Epithelial cell of esophagus (primary cell): ENCODE measurements around the gene MGAM2.

Experiments
- DNase-seq: peaks from one replicate; pipeline ENCODE4 v3.0.0; 2010; ENCODE audit warnings: low read depth
- H3K4me3 ChIP-seq: 2 replicates; pipeline ENCODE4 v1.5.1; 2011; ENCODE audit warnings: mild to moderate bottlenecking, low read length, control low read depth
- TF ChIP-seq, protein P1 (sequence below): IDR thresholded peaks from 2 replicates; pipeline ENCODE4 v1.5.1; 2011; ENCODE audit warnings: low read depth, mild to moderate bottlenecking, low read length, control low read depth, inconsistent platforms; ENCODE audit not compliant: insufficient read depth; ENCODE audit errors: missing control alignments

MGAM2 gene

DNA sequence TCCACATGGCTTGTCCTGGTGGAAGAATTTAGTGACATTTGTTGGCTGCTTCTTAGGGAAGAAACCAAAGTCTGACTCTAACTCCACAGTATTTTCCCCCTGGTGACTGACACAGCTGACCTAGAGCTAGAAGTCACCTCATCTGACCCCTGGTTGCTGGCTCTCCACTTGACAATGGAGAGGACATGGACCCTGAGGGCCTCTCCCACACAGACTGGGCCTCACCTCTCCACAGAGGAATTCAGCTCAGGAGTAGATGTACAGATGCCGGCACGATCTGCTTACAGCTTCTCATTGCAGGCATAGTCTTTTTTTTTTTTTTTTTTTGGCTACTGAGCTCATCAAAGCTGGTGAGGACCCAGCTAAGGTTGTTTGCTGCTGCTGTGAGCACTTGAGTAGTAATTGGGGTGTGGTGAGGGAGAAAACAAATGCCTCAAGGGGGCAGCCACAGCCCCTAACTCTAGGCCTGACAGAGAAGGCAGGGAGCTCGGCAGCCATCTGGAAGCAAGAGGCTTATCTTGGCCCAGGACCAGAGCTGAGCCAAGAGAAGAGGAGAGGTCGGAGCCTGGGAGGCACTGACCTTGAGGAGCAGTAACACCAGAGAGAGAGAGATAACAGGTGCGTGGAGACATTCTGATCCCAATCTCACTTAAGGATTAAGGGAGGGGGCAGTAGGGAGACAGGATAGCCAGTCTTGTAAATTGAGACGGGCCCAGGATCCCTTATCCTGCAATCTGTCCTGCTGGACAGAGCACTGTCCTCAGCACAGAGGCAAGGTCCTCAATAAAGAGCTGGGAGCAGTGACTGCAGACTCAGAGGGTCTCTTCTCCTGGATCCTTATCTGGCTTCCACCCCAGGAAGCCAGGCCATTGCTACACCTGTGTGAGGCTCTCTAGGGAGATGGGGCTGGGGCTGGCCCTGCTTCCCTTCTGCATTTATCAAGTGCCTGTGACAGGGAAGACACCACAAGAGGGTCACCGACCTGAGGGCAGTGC, 136.9 kb downstream of the MGAM2 start:
- TF ChIP-seq, protein P1, sequence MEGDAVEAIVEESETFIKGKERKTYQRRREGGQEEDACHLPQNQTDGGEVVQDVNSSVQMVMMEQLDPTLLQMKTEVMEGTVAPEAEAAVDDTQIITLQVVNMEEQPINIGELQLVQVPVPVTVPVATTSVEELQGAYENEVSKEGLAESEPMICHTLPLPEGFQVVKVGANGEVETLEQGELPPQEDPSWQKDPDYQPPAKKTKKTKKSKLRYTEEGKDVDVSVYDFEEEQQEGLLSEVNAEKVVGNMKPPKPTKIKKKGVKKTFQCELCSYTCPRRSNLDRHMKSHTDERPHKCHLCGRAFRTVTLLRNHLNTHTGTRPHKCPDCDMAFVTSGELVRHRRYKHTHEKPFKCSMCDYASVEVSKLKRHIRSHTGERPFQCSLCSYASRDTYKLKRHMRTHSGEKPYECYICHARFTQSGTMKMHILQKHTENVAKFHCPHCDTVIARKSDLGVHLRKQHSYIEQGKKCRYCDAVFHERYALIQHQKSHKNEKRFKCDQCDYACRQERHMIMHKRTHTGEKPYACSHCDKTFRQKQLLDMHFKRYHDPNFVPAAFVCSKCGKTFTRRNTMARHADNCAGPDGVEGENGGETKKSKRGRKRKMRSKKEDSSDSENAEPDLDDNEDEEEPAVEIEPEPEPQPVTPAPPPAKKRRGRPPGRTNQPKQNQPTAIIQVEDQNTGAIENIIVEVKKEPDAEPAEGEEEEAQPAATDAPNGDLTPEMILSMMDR, result no peak
- no peak overlapping the region for H3K4me3 ChIP-seq
- no peak for DNase-seq

- DNase-seq, result no peak
- H3K4me3 ChIP-seq, result no peak overlapping the region
- TF ChIP-seq, protein P1, result no peak
These were observed 138.4 kb downstream of the MGAM2 start for GRCh38 chr7:142249918-142250317.

- DNase-seq, result no peak
- TF ChIP-seq, protein P1, result no peak
- H3K4me3 ChIP-seq, result no peak overlapping the region
These were observed 139.2 kb downstream of the MGAM2 start for GRCh38 chr7:142250705-142251104.

DNA sequence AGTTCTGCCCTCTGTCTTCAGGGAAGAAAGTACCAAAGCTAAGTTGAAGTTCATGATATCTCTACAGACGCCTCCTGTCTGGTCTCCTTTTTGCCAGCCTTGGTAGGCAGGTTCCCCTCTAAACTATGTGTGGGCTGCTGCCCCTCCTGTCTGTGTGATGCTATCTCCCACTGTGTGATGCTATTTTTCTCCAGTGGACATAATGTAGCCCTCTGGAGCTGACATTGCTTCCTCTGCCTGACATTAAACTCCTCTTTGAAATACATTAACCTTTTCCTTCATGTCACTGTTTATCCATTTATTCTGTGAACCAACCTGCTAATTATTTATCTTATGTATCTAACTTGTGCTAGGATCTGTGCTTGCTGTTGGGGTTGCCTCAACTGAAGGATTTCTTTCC, 146.4 kb downstream of the MGAM2 start, which contains the start of gene PRSS58:
PRSS58 (minus strand) TSS at position 101 of the 400 bp plus-strand sequence. CDS start 351 bp downstream, outside the sequence.
- no peak for DNase-seq
- H3K4me3 ChIP-seq, result no peak within 1 kb of the TSS
- TF ChIP-seq, protein P1, result no peak

- TF ChIP-seq, protein P1, result no peak
- DNase-seq, result peak; percentile 61
- H3K4me3 ChIP-seq, result no peak overlapping the region
These were observed 152.3 kb downstream of the MGAM2 start for GRCh38 chr7:142263598-142264380.
